NK-92 (cell line): ENCODE results near the gene PRKAR2B.
"Not testable (repeated sequence)": the region's sequence is repeated elsewhere in the genome, so short reads cannot be mapped to it uniquely, and the experiment has no call there.

Experiments
- DNase-seq: peaks from one replicate; lab custom pipeline; 2025; ENCODE audit not compliant: unreplicated experiment; lab: John Stamatoyannopoulos, UW

PRKAR2B gene

GRCh38 chr7:107115762-107116540 lies 71.4 kb downstream of the PRKAR2B start:
- no peak for DNase-seq

GRCh38 chr7:107118109-107118900 lies 73.8 kb downstream of the PRKAR2B start:
- no peak for DNase-seq

- DNase-seq: no peak
Observed at GRCh38 chr7:107119376-107120105, 75.0 kb downstream of the PRKAR2B start.

- DNase-seq: no peak
Observed at GRCh38 chr7:107122486-107122911, 78.0 kb downstream of the PRKAR2B start.

GRCh38 chr7:107123392-107123791 lies 78.9 kb downstream of the PRKAR2B start:
- no peak for DNase-seq

GRCh38 chr7:107125475-107125874 lies 81.0 kb downstream of the PRKAR2B start:
- DNase-seq: no peak

- no peak for DNase-seq
Observed at GRCh38 chr7:107128217-107128616, 83.7 kb downstream of the PRKAR2B start.

- no peak for DNase-seq
Observed at GRCh38 chr7:107128748-107129147, 84.2 kb downstream of the PRKAR2B start.

GRCh38 chr7:107130487-107131220 lies 86.1 kb downstream of the PRKAR2B start:
- DNase-seq: no peak

- no peak for DNase-seq
Observed at GRCh38 chr7:107133396-107133795, 88.9 kb downstream of the PRKAR2B start.

- no peak for DNase-seq
Observed at GRCh38 chr7:107138696-107139420, 94.4 kb downstream of the PRKAR2B start.

- DNase-seq: not testable (repeated sequence)
Observed at GRCh38 chr7:107143875-107144274, 99.4 kb downstream of the PRKAR2B start.

GRCh38 chr7:107145067-107145838 lies 100.7 kb downstream of the PRKAR2B start:
- DNase-seq: no peak

- DNase-seq: no peak
Observed at GRCh38 chr7:107147464-107148393, 103.2 kb downstream of the PRKAR2B start.

- no peak for DNase-seq
Observed at GRCh38 chr7:107148721-107149120, 104.2 kb downstream of the PRKAR2B start.

GRCh38 chr7:107149863-107150262 lies 105.4 kb downstream of the PRKAR2B start:
- DNase-seq: no peak

- no peak for DNase-seq
Observed at GRCh38 chr7:107150375-107151073, 106.0 kb downstream of the PRKAR2B start.

GRCh38 chr7:107151538-107151937 lies 107.0 kb downstream of the PRKAR2B start:
- DNase-seq: no peak
